Heart right ventricle (tissue), 16 donors: ENCODE results near the gene CELA2B. TPM values are rescaled to one million over a fixed set of nuclear protein-coding genes. Genes with fewer than 3 reads are reported as not detected.

ENCODE experiments used
- ATAC-seq, 8 donors: fragments of 200-7000 bp; cut with Tn5 transposase; one replicate each; pipeline ENCODE4 v1.9.1; 2020; ENCODE audit warnings: mild to moderate bottlenecking in 8 of 8, moderate library complexity in 8 of 8, moderate number of reproducible peaks in 1 of 8
- DNase-seq, 2 donors: peaks; one replicate each; pipeline ENCODE4 v3.0.0-alpha.2; 2020
- H3K27ac ChIP-seq, 10 donors: fragments of 200-600 bp; sonication (generic) in 2 of 10; one replicate each; pipeline versions ENCODE4 v1.5.0 to v1.8.0; 2020 to 2022; ENCODE audit warnings: mild to moderate bottlenecking in 3 of 10
- H3K27me3 ChIP-seq, 7 donors: fragments of 200-600 bp; one replicate each; pipeline ENCODE4 v1.8.0; 2021 to 2022; ENCODE audit warnings: mild to moderate bottlenecking in 2 of 7
- H3K36me3 ChIP-seq, 9 donors: fragments of 200-600 bp; sonication (generic) in 1 of 9; one replicate each; pipeline versions ENCODE4 v1.5.0 to v1.8.0; 2020 to 2022; ENCODE audit warnings: mild to moderate bottlenecking in 2 of 9
- H3K4me1 ChIP-seq, 9 donors: fragments of 200-600 bp; sonication (generic) in 1 of 9; one replicate each; pipeline versions ENCODE4 v1.5.0 to v1.8.0; 2020 to 2022; ENCODE audit warnings: mild to moderate bottlenecking in 4 of 9
- H3K4me3 ChIP-seq, 10 donors: fragments of 200-600 bp; sonication (generic) in 2 of 10; one replicate each; pipeline versions ENCODE4 v1.5.0 to v1.8.0; 2020 to 2022; ENCODE audit warnings: mild to moderate bottlenecking in 7 of 10, moderate library complexity in 2 of 10
- H3K9me3 ChIP-seq, 11 donors: fragments of 200-600 bp in 10 of 11; sonication (generic) in 2 of 11; one replicate each; pipeline versions ENCODE4 v1.5.0 to v1.8.0; 2013 to 2022; ENCODE audit warnings: mild to moderate bottlenecking in 2 of 11, control low read depth in 1 of 11, moderate library complexity in 1 of 11
- CTCF ChIP-seq, 9 donors: fragments of 200-600 bp; sonication (generic) in 2 of 9; IDR thresholded peaks; one replicate each; pipeline versions ENCODE4 v1.5.0 to v1.8.0; 2021 to 2022; ENCODE audit warnings: antibody characterized with exemption in 9 of 9, mild to moderate bottlenecking in 5 of 9, moderate library complexity in 1 of 9
- WGBS, 2 donors: extraction: QIAGEN DNeasy Blood & Tissue Kit; methylation state at CpG; one replicate each; pipeline ENCODE4 v1.1.7; 2013; ENCODE audit warnings: inconsistent platforms in 1 of 2; 5-methylcytosine and 5-hydroxymethylcytosine counted together
- intact Hi-C, 10 donors: fragments of 100-400 bp; cut with DNase I; formaldehyde crosslinking; loops; one replicate each; pipeline versions ENCODE4 v1.11.1 to v1.14.2; 2022
- polyA plus RNA-seq, 2 donors: library from polyadenylated mRNA; stranded (reverse); fragments of 200-250 nt; gene quantifications; one replicate each; pipeline ENCODE4 v1.2.3, GENCODE V29; 2013
- total RNA-seq, 10 donors: library from RNA; stranded (reverse); fragmentation: NEBNext Ultra II Directional in 3 of 10; extraction: Animal tissue kit (Norgen Biotek cat#: 25700) in 3 of 10; gene quantifications; one replicate each; pipeline versions ENCODE4 v1.2.1 to v1.2.4, GENCODE V29; 2021 to 2023
- donor health status: Arrhythmogenic right ventricular cardiomyopathy.
- donor health status: ischemic (EF 13 %, LVEDD 7.1; RV severe dilation, severe dysfunction).
- donor health status: healthy with polysubstance abuse.
- donor health status: DM: no; HTN: yes; CAD: no.
- donor health status: DM: no; HTN: no; CAD: no.
- donor health status: ischemic (EF 25% LVEDD 6.9; RV normal size, moderate dysfunction).
- donor health status: ischemic (EF 25% LVEDD 5.7; RV mildly dilated, moderate dysfunction).
- donor health status: healthy.
- donor health status: DM: yes; HTN: yes; CAD: no.
- donor health status: Ischemic cardiomyopathy.
- donor health status: ischemic (EF 35%, LVEDD 5.7; RV mildly dilated, moderate dysfunction).
- donor health status: nonischemic (EF 11% LVEDD 7.7; RV severe dilation, severe dysfunction).
- donor health status: DM: yes; HTN: yes; CAD: no.
- donor health status: PGD.
- donor health status: ischemic (EF 29% LVEDD 5.4; RV normal size, mild dysfunction).
- donor health status: nonischemic (EF 23%, LVEDD 6.1; RV moderate dilation, normal function).

Gene CELA2B
- total and polyA plus RNA-seq, 12 donors, result not detected

- DNase-seq, result no peak
- Histone ChIP-seq H3K27me3 (peaks cover 0 to 11% (median under 1%) of the 10 kb centered on the region in 7 donors), H3K4me1 (peaks cover 0 to 4% (median 0%) of the 10 kb centered on the region in 9 donors), H3K9me3 (no peaks in the 10 kb centered on the region), H3K4me3 (no peak overlapping the region), H3K27ac (no peak overlapping the region), H3K36me3 (no peaks in the 10 kb centered on the region)
- no peak for ATAC-seq
- WGBS, 2 donors, result 88 to 91% methylated on average over 8 of the region's 8 CpGs
- no peak for TF ChIP-seq CTCF (IDR thresholded peaks at IDR 0.05)
- intact Hi-C loops, result loop anchor here in 1 of 10 donors (10.0 kb wide), 1 partner anchor 57 kb away; no protein-coding TSS in a partner anchor
Observed at GRCh38 chr1:15442119-15442518, 33.8 kb upstream of the CELA2B start.

DNA sequence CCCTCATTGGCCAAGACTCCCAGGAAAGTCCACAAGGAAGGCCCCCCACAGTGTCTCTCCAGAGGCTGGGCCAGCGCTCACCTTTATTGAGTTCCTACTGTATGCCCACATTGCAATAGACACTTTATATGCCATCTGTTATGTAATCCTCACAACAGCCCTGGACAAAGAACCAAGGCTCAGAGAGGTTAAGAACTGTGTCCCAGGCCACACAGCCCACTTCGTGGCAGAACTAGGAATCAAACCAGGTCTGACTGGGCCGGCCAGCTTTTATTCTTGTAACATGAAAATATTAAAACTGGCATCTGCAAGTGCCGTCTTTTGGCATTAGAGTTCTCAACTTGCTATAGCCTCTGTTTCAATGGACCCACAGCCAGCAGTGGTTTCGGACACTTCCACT lies 33.1 kb upstream of the CELA2B start:
- Histone ChIP-seq H3K27ac (no peak overlapping the region), H3K36me3 (no peaks in the 10 kb centered on the region), H3K4me3 (no peak overlapping the region), H3K27me3 (peaks cover 0 to 17% (median 7%) of the 10 kb centered on the region in 7 donors), H3K4me1 (peaks cover 0 to 4% (median 0%) of the 10 kb centered on the region in 9 donors), H3K9me3 (no peaks in the 10 kb centered on the region)
- 81 to 88% methylated on average over 5 of the region's 5 CpGs for WGBS, 2 donors
- no peak for TF ChIP-seq CTCF (IDR thresholded peaks at IDR 0.05)
- intact Hi-C loops, result loop anchor here in 1 of 10 donors (10.0 kb wide), 1 partner anchor 58 kb away; no protein-coding TSS in a partner anchor
- ATAC-seq (no peak), DNase-seq (no peak)

DNA sequence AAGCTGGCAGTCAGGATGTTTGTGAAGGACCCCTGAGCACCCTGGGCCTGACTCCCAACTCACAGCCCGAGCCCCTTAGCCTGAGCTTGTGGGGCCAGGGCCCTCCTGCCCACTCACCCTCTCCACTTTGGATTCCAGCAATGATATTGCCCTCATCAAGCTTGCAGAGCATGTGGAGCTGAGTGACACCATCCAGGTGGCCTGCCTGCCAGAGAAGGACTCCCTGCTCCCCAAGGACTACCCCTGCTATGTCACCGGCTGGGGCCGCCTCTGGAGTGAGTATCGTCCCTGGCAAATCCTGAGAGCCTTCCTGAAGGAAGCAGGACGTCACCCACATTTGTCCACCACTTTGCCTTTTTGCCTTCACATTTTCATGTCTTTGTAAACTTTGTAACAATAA lies 32.6 kb upstream of the CELA2B start:
- no peak for DNase-seq
- TF ChIP-seq CTCF (IDR thresholded peaks at IDR 0.05), result no peak
- no peak overlapping the region for H3K4me3 ChIP-seq
- no peak overlapping the region for H3K27ac ChIP-seq
- no peaks in the 10 kb centered on the region for H3K9me3 ChIP-seq
- 66 to 73% methylated on average over 5 of the region's 5 CpGs for WGBS, 2 donors
- peaks cover 0 to 4% (median 0%) of the 10 kb centered on the region in 9 donors for H3K4me1 ChIP-seq
- H3K36me3 ChIP-seq, result no peaks in the 10 kb centered on the region
- no peak for ATAC-seq
- intact Hi-C loops, result loop anchor here in 1 of 10 donors (10.0 kb wide), 1 partner anchor 58 kb away; no protein-coding TSS in a partner anchor
- H3K27me3 ChIP-seq, result peaks cover 0 to 18% (median 8%) of the 10 kb centered on the region in 7 donors

DNA sequence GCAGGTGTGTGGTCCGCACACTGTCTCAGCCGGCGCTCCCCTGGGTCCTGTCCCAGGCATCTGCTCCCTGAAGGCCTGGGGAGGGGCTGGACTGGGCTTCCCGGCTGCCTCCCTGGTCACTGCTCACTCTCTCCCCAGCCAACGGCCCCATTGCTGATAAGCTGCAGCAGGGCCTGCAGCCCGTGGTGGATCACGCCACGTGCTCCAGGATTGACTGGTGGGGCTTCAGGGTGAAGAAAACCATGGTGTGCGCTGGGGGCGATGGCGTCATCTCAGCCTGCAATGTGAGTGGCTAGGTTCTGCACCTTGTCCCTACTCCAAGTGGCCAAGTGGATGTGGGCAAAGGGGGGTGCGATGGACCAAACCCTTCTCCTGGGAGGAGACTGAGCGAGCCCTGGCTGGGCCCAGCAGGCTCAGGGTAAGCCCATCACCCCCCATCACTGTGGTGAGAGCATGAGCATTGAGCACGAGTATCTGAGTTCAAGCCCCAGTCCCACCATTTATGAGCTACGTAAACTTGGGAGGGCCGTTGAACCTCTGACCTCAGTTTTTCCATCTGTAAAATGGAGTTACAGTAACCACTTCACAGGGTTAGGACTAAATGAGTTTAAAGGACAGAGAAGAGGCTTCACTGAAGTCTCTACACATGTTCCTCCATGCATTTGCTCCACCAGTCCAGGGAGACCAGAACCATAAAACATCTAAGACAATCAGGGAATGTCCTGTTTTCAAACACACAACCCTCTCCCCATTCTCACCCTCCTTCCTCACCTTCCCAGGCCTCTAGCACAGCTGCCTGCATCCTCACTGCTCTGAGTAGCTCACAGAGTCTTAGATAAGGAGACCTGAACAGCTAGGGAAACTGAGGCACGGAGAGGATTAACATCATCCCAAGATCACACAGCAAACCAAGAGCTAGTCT lies 31.2 kb upstream of the CELA2B start:
- Histone ChIP-seq H3K9me3 (no peaks in the 10 kb centered on the region), H3K4me3 (no peak overlapping the region), H3K36me3 (no peaks in the 10 kb centered on the region), H3K4me1 (peaks cover 0 to 4% (median 0%) of the 10 kb centered on the region in 9 donors), H3K27ac (no peak overlapping the region), H3K27me3 (peaks cover 0 to 18% (median 8%) of the 10 kb centered on the region in 7 donors)
- ATAC-seq (peak in 3 of 8 donors; percentile 32 to 51 (median 34)), DNase-seq (no peak)
- intact Hi-C loops, result loop anchor here in 1 of 10 donors (10.0 kb wide), 1 partner anchor 60 kb away; no protein-coding TSS in a partner anchor
- no peak for TF ChIP-seq CTCF (IDR thresholded peaks at IDR 0.05)
- 60% methylated on average over 17 of the region's 17 CpGs for whole genome bisulfite sequencing, 2 donors
